RWPE2 (cell line): ENCODE results near the gene TLE7.

ENCODE experiments used
- ATAC-seq: fragments of 200-7000 bp; cut with Tn5 transposase; 3 replicates; pipeline ENCODE4 v1.9.1; 2021; ENCODE audit warnings: low read depth
- DNase-seq: peaks from one replicate; pipeline ENCODE4 v3.0.0-alpha.2; 2020; ENCODE audit warnings: low spot score
- H3K27ac ChIP-seq: fragments of 450-650 bp; 2 replicates; pipeline ENCODE4 v1.5.1; 2017; ENCODE audit warnings: mild to moderate bottlenecking; ENCODE audit not compliant: poor library complexity, severe bottlenecking
- H3K27me3 ChIP-seq: fragments of 250-450 bp; sonication (Bioruptor Pico); 2 replicates; pipeline ENCODE4 v1.5.1; 2021; ENCODE audit warnings: mild to moderate bottlenecking, moderate library complexity; ENCODE audit not compliant: insufficient read depth, poor library complexity, severe bottlenecking
- H3K36me3 ChIP-seq: fragments of 250-450 bp; sonication (Bioruptor Pico); 2 replicates; pipeline ENCODE4 v1.5.1; 2020; ENCODE audit warnings: low read depth, mild to moderate bottlenecking, moderate library complexity
- H3K4me1 ChIP-seq: fragments of 250-450 bp; sonication (Bioruptor Pico); 2 replicates; pipeline ENCODE4 v1.5.1; 2021; ENCODE audit warnings: mild to moderate bottlenecking, moderate library complexity; ENCODE audit not compliant: insufficient read depth, poor library complexity, severe bottlenecking
- H3K4me3 ChIP-seq: fragments of 250-450 bp; sonication (Bioruptor Pico); 2 replicates; pipeline ENCODE4 v1.5.1; 2021; ENCODE audit warnings: mild to moderate bottlenecking, moderate library complexity; ENCODE audit not compliant: severe bottlenecking
- H3K9me3 ChIP-seq: fragments of 250-450 bp; sonication (Bioruptor Pico); 2 replicates; pipeline ENCODE4 v1.5.1; 2021; ENCODE audit warnings: mild to moderate bottlenecking, moderate library complexity; ENCODE audit not compliant: severe bottlenecking
- CTCF ChIP-seq: fragments of 450-650 bp; IDR thresholded peaks from one replicate; pipeline ENCODE4 v1.5.1; 2017; ENCODE audit warnings: mild to moderate bottlenecking, moderate library complexity; ENCODE audit not compliant: poor library complexity, severe bottlenecking

Gene TLE7

GRCh38 chr16:71406316-71406715 is 35.5 kb downstream of the TLE7 start:
- no peak overlapping the region for H3K27ac ChIP-seq
- no peak for TF ChIP-seq CTCF
- no peaks in the 10 kb centered on the region for H3K36me3 ChIP-seq
- H3K9me3 ChIP-seq, result peaks cover 3% of the 10 kb centered on the region
- ATAC-seq (no peak), DNase-seq (no peak)
- H3K4me3 ChIP-seq, result no peak overlapping the region
- peaks cover 31% of the 10 kb centered on the region for H3K27me3 ChIP-seq
- H3K4me1 ChIP-seq, result no peaks in the 10 kb centered on the region

- H3K9me3 ChIP-seq, result peaks cover 3% of the 10 kb centered on the region
- H3K4me1 ChIP-seq, result no peaks in the 10 kb centered on the region
- ATAC-seq (no peak), DNase-seq (no peak)
- no peak for TF ChIP-seq CTCF
- no peaks in the 10 kb centered on the region for H3K36me3 ChIP-seq
- peaks cover 22% of the 10 kb centered on the region for H3K27me3 ChIP-seq
- H3K27ac ChIP-seq, result no peak overlapping the region
- H3K4me3 ChIP-seq, result no peak overlapping the region
Observed at GRCh38 chr16:71404364-71404763, 37.5 kb downstream of the TLE7 start.

GRCh38 chr16:71402674-71403073 is 39.2 kb downstream of the TLE7 start:
- no peak overlapping the region for H3K4me3 ChIP-seq
- H3K9me3 ChIP-seq, result peaks cover 3% of the 10 kb centered on the region
- H3K27me3 ChIP-seq, result peaks cover 9% of the 10 kb centered on the region
- H3K4me1 ChIP-seq, result no peaks in the 10 kb centered on the region
- no peak for TF ChIP-seq CTCF
- DNase-seq (no peak), ATAC-seq (no peak)
- no peak overlapping the region for H3K27ac ChIP-seq
- H3K36me3 ChIP-seq, result no peaks in the 10 kb centered on the region

- Histone ChIP-seq H3K27me3 (peaks cover 5% of the 10 kb centered on the region), H3K4me1 (no peaks in the 10 kb centered on the region), H3K9me3 (peaks cover 3% of the 10 kb centered on the region), H3K4me3 (no peak overlapping the region), H3K36me3 (no peaks in the 10 kb centered on the region), H3K27ac (no peak overlapping the region)
- no peak for DNase-seq
- no peak for ATAC-seq
- TF ChIP-seq CTCF, result no peak
Observed at GRCh38 chr16:71402007-71402406, 39.8 kb downstream of the TLE7 start.

- TF ChIP-seq CTCF, result no peak
- no peak overlapping the region for H3K27ac ChIP-seq
- no peaks in the 10 kb centered on the region for H3K36me3 ChIP-seq
- ATAC-seq (no peak), DNase-seq (no peak)
- H3K4me3 ChIP-seq, result no peak overlapping the region
- no peaks in the 10 kb centered on the region for H3K4me1 ChIP-seq
- peaks cover 3% of the 10 kb centered on the region for H3K9me3 ChIP-seq
- peaks cover 5% of the 10 kb centered on the region for H3K27me3 ChIP-seq
Observed at GRCh38 chr16:71399801-71400563, 41.9 kb downstream of the TLE7 start.
